SK-N-SH (cell line): Measurements from ENCODE around the gene FBXW10. TPM values are rescaled to one million over a fixed set of nuclear protein-coding genes. Genes with fewer than 3 reads are reported as not detected.
"Not testable (repeated sequence)": the region's sequence is repeated elsewhere in the genome, so short reads cannot be mapped to it uniquely, and the experiment has no call there.

Experiments used
- CTCF ChIA-PET: fragments of 300-600, 350-600 bp; formaldehyde crosslinking; extraction: SDS; loops from one replicate; lab custom pipeline; 2021; lab: Yijun Ruan, JAX
- POLR2A ChIA-PET: fragments of 350-600 bp; sonication (Branson Sonifier 250); formaldehyde crosslinking; extraction: SDS; loops from one replicate; lab custom pipeline; 2020; ENCODE audit warnings: antibody characterized with exemption, inconsistent platforms; lab: Yijun Ruan, JAX
- DNase-seq: peaks from one replicate; pipeline ENCODE4 v3.0.0; 2012
- H2AFZ ChIP-seq: fragments of 200-600 bp; sonication (generic); 2 replicates; pipeline ENCODE4 v1.8.1; 2016; ENCODE audit warnings: antibody characterized with exemption, mild to moderate bottlenecking, low read depth
- H3F3A ChIP-seq: fragments of 200-600 bp; sonication (generic); replicated peaks from 2 replicates; pipeline ENCODE3; 2016; ENCODE audit warnings: antibody characterized with exemption, mild to moderate bottlenecking; ENCODE audit not compliant: insufficient read depth
- H3K27ac ChIP-seq, 2 experiments: fragments of 200-500 bp in 1 of 2; fragments of 200-600 bp in 1 of 2; sonication (Bioruptor generic) in 1 of 2; sonication (generic), shearing (Covaris generic) in 1 of 2; 2 replicates each; pipeline versions ENCODE4 v1.5.1 to v1.6.1; 2014 to 2016; ENCODE audit warnings: low read depth in 2 of 2, inconsistent platforms in 1 of 2, low read length in 1 of 2, mild to moderate bottlenecking in 1 of 2, mixed read lengths in 1 of 2
- H3K27me3 ChIP-seq: fragments of 200-600 bp; sonication (generic), shearing (Covaris generic); 2 replicates; pipeline ENCODE4 v1.6.1; 2016; ENCODE audit warnings: mixed run types; ENCODE audit not compliant: insufficient read depth
- H3K36me3 ChIP-seq, 2 experiments: fragments of 200-500 bp in 1 of 2; fragments of 200-600 bp in 1 of 2; sonication (Bioruptor generic) in 1 of 2; sonication (generic) in 1 of 2; replicated peaks in 1 of 2; 2 replicates each; pipeline versions ENCODE3 to v1.5.1; 2014 to 2016; ENCODE audit warnings: low read length in 1 of 2, mild to moderate bottlenecking in 1 of 2; ENCODE audit not compliant: insufficient read depth in 2 of 2, control insufficient read depth in 1 of 2
- H3K4me1 ChIP-seq, 2 experiments: fragments of 200-500 bp in 1 of 2; fragments of 200-600 bp in 1 of 2; sonication (Bioruptor generic) in 1 of 2; sonication (generic), shearing (Covaris generic) in 1 of 2; 2 replicates each; pipeline versions ENCODE4 v1.5.1 to v1.6.1; 2014 to 2016; ENCODE audit warnings: low read depth in 1 of 2, low read length in 1 of 2, mixed run types in 1 of 2; ENCODE audit not compliant: insufficient read depth in 2 of 2, control insufficient read depth in 1 of 2
- H3K4me2 ChIP-seq: fragments of 200-600 bp; sonication (generic), shearing (Covaris generic); 2 replicates; pipeline ENCODE4 v1.6.1; 2017; ENCODE audit warnings: mixed run types
- H3K4me3 ChIP-seq, 2 experiments: fragments of 200-500 bp in 1 of 2; fragments of 200-600 bp in 1 of 2; sonication (Bioruptor generic) in 1 of 2; sonication (generic), shearing (Covaris generic) in 1 of 2; 2 replicates each; pipeline versions ENCODE4 v1.5.1 to v1.8.1; 2014 to 2016; ENCODE audit warnings: low read depth in 2 of 2, inconsistent platforms in 1 of 2, low read length in 1 of 2, mild to moderate bottlenecking in 1 of 2, mixed read lengths in 1 of 2, moderate library complexity in 1 of 2
- H3K79me2 ChIP-seq: fragments of 200-600 bp; sonication (generic); 2 replicates; pipeline ENCODE4 v1.8.1; 2017; ENCODE audit warnings: mild to moderate bottlenecking; ENCODE audit not compliant: insufficient read depth
- H3K9ac ChIP-seq: fragments of 200-600 bp; sonication (generic); 2 replicates; pipeline ENCODE4 v1.6.1; 2017; ENCODE audit warnings: mixed run types
- H3K9me2 ChIP-seq: fragments of 200-600 bp; sonication (generic); 2 replicates; pipeline ENCODE4 v1.6.1; 2017; ENCODE audit warnings: mixed run types
- H3K9me3 ChIP-seq: fragments of 200-600 bp; sonication (generic); 2 replicates; pipeline ENCODE4 v1.6.1; 2017; ENCODE audit warnings: mixed run types, mild to moderate bottlenecking, moderate library complexity
- H4K20me1 ChIP-seq: fragments of 200-600 bp; sonication (generic); 2 replicates; pipeline ENCODE4 v1.6.1; 2017; ENCODE audit warnings: mild to moderate bottlenecking, mixed run types; ENCODE audit not compliant: insufficient read depth
- WGBS: methylation state at CpG from one replicate; pipeline ENCODE4 v1.1.6; 2017; ENCODE audit warnings: low lambda C conversion rate; 5-methylcytosine and 5-hydroxymethylcytosine counted together
- polyA plus RNA-seq, 3 experiments: library from polyadenylated mRNA; depleted of rRNA; stranded (reverse); fragments of >200 nt; gene quantifications; 2 replicates each; pipeline ENCODE4 v1.2.3, GENCODE V29; 2012
- small RNA-seq, 7 experiments: library from RNA; depleted of rRNA; stranded (forward); fragments of <200 nt; gene quantifications; one replicate each; pipeline ENCODE3, GENCODE V24; 2012

FBXW10 gene
- polyA plus RNA-seq, 1 of the 3 experiments (the other 2 are of a cell fraction) = 0.02 TPM

DNA sequence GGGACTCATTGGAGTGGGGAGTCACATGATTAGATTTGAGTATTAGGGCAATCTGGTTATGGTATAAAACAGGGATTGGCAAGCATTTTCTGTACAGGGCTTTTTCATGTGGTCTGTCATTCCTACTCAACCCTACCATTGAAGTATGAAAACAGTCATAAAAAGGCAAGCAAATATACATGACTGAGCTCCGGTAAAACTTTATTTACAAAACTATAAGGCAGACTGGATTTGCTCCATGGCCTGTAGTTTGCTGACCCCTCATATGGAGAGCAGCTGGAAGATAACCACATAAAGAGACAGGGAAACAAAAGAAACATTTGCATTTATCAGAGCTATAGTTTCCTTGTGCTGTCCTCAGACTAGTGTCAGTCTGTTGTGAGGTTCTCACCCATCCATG is 83.8 kb downstream of the FBXW10 start:
- H3K79me2 ChIP-seq, H3F3A ChIP-seq, H3K9me2 ChIP-seq, CTCF ChIA-PET, H2AFZ ChIP-seq, H3K4me1 ChIP-seq, H3K36me3 ChIP-seq, H4K20me1 ChIP-seq, H3K4me2 ChIP-seq, H3K9ac ChIP-seq, DNase-seq, H3K27ac ChIP-seq, POLR2A ChIA-PET, H3K9me3 ChIP-seq, H3K27me3 ChIP-seq, H3K4me3 ChIP-seq: not testable (repeated sequence)
- WGBS = no CpG with 5 or more reads among the region's 1 CpG

Small RNA genes lying within 50 kb of the gene (small RNA-seq; reads per million reads assigned to genes)
- 0 reads per million in 7 experiments for gene AC026271.4

Other genes starting within 250 kb of the FBXW10 start
- not detected in 2 replicates for gene TBC1D28, start 99.7 kb upstream of the FBXW10 start, polyA plus RNA-seq (2012; rRNA removed)
- gene FOXO3B, start 61.7 kb upstream of the FBXW10 start, polyA plus RNA-seq (2012; rRNA removed) = 3.0 and 3.9 TPM in 2 replicates
- 22.9 and 29.3 TPM in 2 replicates for gene TVP23B, start 37.1 kb downstream of the FBXW10 start, polyA plus RNA-seq (2012; rRNA removed)
- gene PRPSAP2, start 114.1 kb downstream of the FBXW10 start, polyA plus RNA-seq (2012; rRNA removed) = 27.6 and 36.6 TPM in 2 replicates
- not detected in 2 replicates for gene SLC5A10, start 208.1 kb downstream of the FBXW10 start, polyA plus RNA-seq (2012; rRNA removed)